Transverse colon (tissue), 4 donors: ENCODE results near the gene NPLOC4. TPM values are rescaled to one million over a fixed set of nuclear protein-coding genes. Genes with fewer than 3 reads are reported as not detected.

Experiments
- DNase-seq: peaks from one replicate; pipeline ENCODE4 v3.0.0-alpha.2; 2019
- H3K27ac ChIP-seq, 4 donors: fragments of 200-600 bp; sonication (generic); 2 replicates each; pipeline ENCODE4 v1.5.1; 2016 to 2018; ENCODE audit warnings: inconsistent platforms in 4 of 4
- H3K27me3 ChIP-seq: fragments of 200-600 bp; sonication (generic); 2 replicates; pipeline ENCODE4 v1.5.1; 2017; ENCODE audit warnings: inconsistent platforms
- H3K36me3 ChIP-seq, 4 donors: fragments of 200-600 bp; sonication (generic); 2 replicates each; pipeline ENCODE4 v1.5.1; 2017 to 2019; ENCODE audit warnings: inconsistent platforms in 4 of 4
- H3K4me1 ChIP-seq, 4 donors: fragments of 200-600 bp; sonication (generic); 2 replicates each; pipeline ENCODE4 v1.5.1; 2017 to 2020; ENCODE audit warnings: inconsistent platforms in 4 of 4
- H3K4me3 ChIP-seq, 4 donors: fragments of 200-600 bp; sonication (generic); 1 replicate in 1 of 4; 2 replicates in 3 of 4; pipeline versions ENCODE4 v1.5.1 to v1.6.1; 2017 to 2019; ENCODE audit warnings: inconsistent platforms in 4 of 4
- H3K9me3 ChIP-seq, 2 donors: fragments of 200-600 bp; sonication (generic); 2 replicates each; pipeline ENCODE4 v1.5.1; 2017 to 2019; ENCODE audit warnings: inconsistent platforms in 2 of 2
- CTCF ChIP-seq, 5 experiments: fragments of 200-600 bp in 3 of 5; fragments of 450-650 bp in 2 of 5; sonication (generic) in 3 of 5; IDR thresholded peaks; 1 replicate in 2 of 5; 2 replicates in 3 of 5; pipeline ENCODE4 v1.5.1; 2016 to 2017; ENCODE audit warnings: antibody characterized with exemption in 5 of 5, inconsistent platforms in 3 of 5, mild to moderate bottlenecking in 2 of 5, moderate library complexity in 1 of 5
- EP300 ChIP-seq: sonication (generic); formaldehyde crosslinking; IDR thresholded peaks from one replicate; pipeline ENCODE4 v1.6.1; 2017; ENCODE audit warnings: antibody characterized with exemption, low read depth
- POLR2A ChIP-seq: fragments of 450-650 bp; IDR thresholded peaks from one replicate; pipeline ENCODE4 v1.6.1; 2016; ENCODE audit warnings: antibody characterized with exemption, mild to moderate bottlenecking, moderate library complexity
- POLR2AphosphoS5 ChIP-seq, 3 donors: sonication (generic); formaldehyde crosslinking; IDR thresholded peaks; one replicate each; pipeline ENCODE4 v1.6.1; 2016; ENCODE audit warnings: antibody characterized with exemption in 3 of 3
- WGBS, 2 donors: methylation state at CpG; one replicate each; pipeline ENCODE4 v1.1.5; 2018; ENCODE audit warnings: low coverage in 1 of 2; 5-methylcytosine and 5-hydroxymethylcytosine counted together
- in situ Hi-C, 4 donors: fragments of 200-750 bp; cut with MboI; loops; one replicate each; pipeline versions ENCODE4 v1.15.0 to v1.15.1; 2017; ENCODE audit warnings: low sequenced_read_pairs in 3 of 4, low pct_ligation_motif_present in 1 of 4, low pct_unique_long_range_greater_than_20kb in 1 of 4
- intact Hi-C: fragments of 100-400 bp; cut with DNase I; formaldehyde crosslinking; loops from one replicate; pipeline ENCODE4 v1.15.1; 2023; ENCODE audit warnings: low total_unique reads
- total RNA-seq, 4 donors: library from RNA; depleted of rRNA; stranded (reverse); fragments of >200 nt; gene quantifications; one replicate each; pipeline ENCODE4 v1.1.0, GENCODE V29; 2016

NPLOC4 gene
- total RNA-seq, 4 donors from 2014 or later, result 59.9 to 323 (median 84.6) TPM

DNA sequence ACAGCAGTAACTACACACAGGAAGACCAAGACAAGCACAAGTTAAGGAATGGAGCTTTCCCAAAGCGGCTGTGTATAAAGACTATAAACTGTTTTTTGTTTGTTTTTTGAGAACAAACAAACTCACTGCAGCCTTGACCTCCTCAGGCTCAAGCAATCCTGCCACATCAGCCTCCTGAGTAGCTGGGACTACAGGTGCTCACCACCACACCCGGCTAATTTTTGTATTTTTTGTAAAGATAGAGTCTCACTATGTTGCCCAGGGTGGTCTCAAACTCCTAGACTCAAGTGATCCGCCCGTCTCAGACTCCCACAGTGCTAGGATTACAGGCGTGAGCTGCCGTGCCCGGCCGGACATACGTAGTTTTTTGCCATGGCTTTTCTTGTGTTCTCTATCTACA, 23.5 kb upstream of the NPLOC4 start:
- Histone ChIP-seq H3K27me3 (no peaks in the 10 kb centered on the region), H3K27ac (no peak overlapping the region), H3K36me3 (no peaks in the 10 kb centered on the region), H3K4me3 (no peak overlapping the region), H3K9me3 (no peaks in the 10 kb centered on the region), H3K4me1 (peaks cover 2 to 12% (median 4%) of the 10 kb centered on the region in 4 donors)
- intact Hi-C loops, result no loop called here
- 88 to 92% methylated on average over 1 to 9 of the region's 9 CpGs for WGBS, 2 donors
- TF ChIP-seq CTCF (IDR thresholded peaks at IDR 0.05) (no peak), POLR2A (no peak), POLR2AphosphoS5 (IDR thresholded peaks at IDR 0.05) (no peak), EP300 (no peak)
- no peak for DNase-seq
- in situ Hi-C loops, result no loop called here

DNA sequence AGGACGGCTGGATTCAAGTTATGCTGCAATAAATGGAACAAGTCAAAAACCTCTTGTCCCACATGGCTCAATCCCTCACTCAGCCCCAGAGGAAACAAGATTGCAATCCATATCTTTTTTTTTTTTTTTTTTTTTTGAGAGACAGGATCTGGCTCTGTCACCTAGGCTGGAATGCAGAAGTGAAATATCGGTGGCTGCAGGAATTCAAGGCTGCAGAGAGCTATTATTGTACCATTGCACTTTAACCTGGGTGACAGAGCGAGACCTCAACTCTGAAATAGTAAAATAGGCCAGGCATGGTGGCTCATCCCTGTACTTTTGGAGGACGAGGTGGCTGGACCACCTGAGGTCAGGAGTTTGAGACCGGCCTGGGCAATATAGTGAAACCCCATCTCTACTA, 22.1 kb upstream of the NPLOC4 start:
- DNase-seq, result no peak
- 50 to 67% methylated on average over 1 to 5 of the region's 5 CpGs for WGBS, 2 donors
- Histone ChIP-seq H3K9me3 (no peaks in the 10 kb centered on the region), H3K4me1 (peaks cover 0 to 9% (median 0%) of the 10 kb centered on the region in 4 donors), H3K4me3 (no peak overlapping the region), H3K27ac (no peak overlapping the region), H3K36me3 (no peaks in the 10 kb centered on the region), H3K27me3 (peaks cover 2% of the 10 kb centered on the region)
- TF ChIP-seq POLR2AphosphoS5 (IDR thresholded peaks at IDR 0.05) (no peak), EP300 (no peak), CTCF (IDR thresholded peaks at IDR 0.05) (no peak), POLR2A (no peak)
- intact Hi-C loops (no loop called here), in situ Hi-C loops (no loop called here)

DNA sequence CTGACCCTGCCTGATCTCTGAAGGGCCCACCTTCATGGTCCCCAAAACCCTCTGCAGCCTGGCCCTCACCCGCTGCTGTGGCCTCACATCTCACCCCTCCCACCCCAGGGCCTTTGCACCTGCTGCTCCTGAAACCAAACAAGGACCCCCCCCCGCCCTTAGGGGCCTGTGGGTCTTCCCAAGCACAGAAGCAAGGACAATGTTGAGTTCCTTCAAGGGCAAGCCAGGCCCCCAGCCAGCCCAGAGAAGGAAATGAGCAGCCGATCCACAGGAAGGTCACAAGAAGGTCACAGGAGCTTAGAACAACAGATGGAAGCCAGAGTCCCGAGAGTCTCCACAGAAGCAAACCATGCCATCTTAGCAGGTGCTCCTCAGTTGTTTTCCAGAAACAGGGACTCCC, 19.9 kb upstream of the NPLOC4 start:
- 61 to 73% methylated on average over 3 to 4 of the region's 4 CpGs for WGBS, 2 donors
- Histone ChIP-seq H3K9me3 (no peaks in the 10 kb centered on the region), H3K4me3 (no peak overlapping the region), H3K27ac (no peak overlapping the region), H3K4me1 (peaks cover 0 to 9% (median 0%) of the 10 kb centered on the region in 4 donors), H3K36me3 (no peaks in the 10 kb centered on the region), H3K27me3 (peaks cover 15% of the 10 kb centered on the region)
- no peak for DNase-seq
- in situ Hi-C loops, result no loop called here
- TF ChIP-seq CTCF (IDR thresholded peaks at IDR 0.05) (no peak), POLR2A (no peak), EP300 (no peak), POLR2AphosphoS5 (IDR thresholded peaks at IDR 0.05) (no peak)
- intact Hi-C loops, result no loop called here

DNA sequence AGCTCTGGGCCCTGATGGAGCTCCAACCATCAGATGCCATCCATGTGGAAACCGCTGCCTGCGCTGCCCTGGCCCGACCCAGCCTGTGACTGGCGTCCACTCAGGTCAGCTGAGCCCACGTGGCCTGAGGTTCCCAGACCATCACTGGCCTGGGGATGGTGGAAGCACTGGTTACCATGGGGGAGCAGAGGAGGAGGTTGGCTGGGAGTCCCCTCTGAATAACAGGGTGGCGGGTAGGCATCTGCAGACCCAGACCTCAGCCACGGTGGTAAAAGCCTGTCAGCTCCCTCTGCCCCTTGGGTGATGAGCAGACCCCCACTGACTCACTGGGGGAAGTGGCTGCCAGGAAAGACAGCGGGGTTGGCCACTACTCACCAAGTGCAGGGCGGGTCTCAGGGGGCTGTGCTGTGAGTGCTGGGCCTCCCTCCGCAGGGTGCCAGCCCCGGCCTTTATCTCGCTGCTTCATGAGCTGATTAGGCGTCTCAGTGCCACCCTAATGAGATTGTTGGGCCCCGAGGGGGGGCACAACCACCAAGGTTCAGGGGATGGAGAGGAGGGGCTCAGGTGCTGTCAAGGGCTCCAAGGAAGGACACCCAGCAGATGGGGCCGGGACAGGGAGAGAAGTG, 19.3 kb upstream of the NPLOC4 start, which contains the start of gene PDE6G:
TSS of gene PDE6G (minus strand) at position 425 of the 626 bp plus-strand sequence. CDS start 3,237 bp downstream, outside the sequence.
- intact Hi-C loops, result no loop called here
- TF ChIP-seq CTCF (IDR thresholded peaks at IDR 0.05), result no peak
- no peak for TF ChIP-seq POLR2A
- TF ChIP-seq POLR2AphosphoS5 (IDR thresholded peaks at IDR 0.05), result no peak
- no peak for TF ChIP-seq EP300
- 85% methylated on average over 15 of the region's 15 CpGs; no CpG with 5 or more reads in 1 of the 2 donors for WGBS, 2 donors
- Histone ChIP-seq H3K27ac (no peak within 1 kb of the TSS), H3K9me3 (no peaks in the 10 kb centered on the region), H3K27me3 (peaks cover 15% of the 10 kb centered on the region), H3K4me3 (no peak within 1 kb of the TSS), H3K36me3 (no peaks in the 10 kb centered on the region), H3K4me1 (peaks cover 0 to 9% (median 0%) of the 10 kb centered on the region in 4 donors)
- no peak for DNase-seq
- in situ Hi-C loops, result no loop called here
